GM12864 (cell line): Measurements from ENCODE around the gene ARHGAP8.

Experiments
- DNase-seq: peaks from one replicate; pipeline ENCODE4 v3.0.0-alpha.2; 2011; ENCODE audit warnings: low read depth
- H3K4me3 ChIP-seq: 2 replicates; pipeline ENCODE4 v1.5.1; 2011; ENCODE audit warnings: mild to moderate bottlenecking, low read depth, low read length, control low read depth
- TF ChIP-seq, protein P1 (sequence below): IDR thresholded peaks from 2 replicates; pipeline ENCODE4 v1.5.1; 2011; ENCODE audit warnings: low read depth, mild to moderate bottlenecking, moderate library complexity, low read length, control low read depth, inconsistent platforms; ENCODE audit errors: missing control alignments

Gene ARHGAP8

DNA sequence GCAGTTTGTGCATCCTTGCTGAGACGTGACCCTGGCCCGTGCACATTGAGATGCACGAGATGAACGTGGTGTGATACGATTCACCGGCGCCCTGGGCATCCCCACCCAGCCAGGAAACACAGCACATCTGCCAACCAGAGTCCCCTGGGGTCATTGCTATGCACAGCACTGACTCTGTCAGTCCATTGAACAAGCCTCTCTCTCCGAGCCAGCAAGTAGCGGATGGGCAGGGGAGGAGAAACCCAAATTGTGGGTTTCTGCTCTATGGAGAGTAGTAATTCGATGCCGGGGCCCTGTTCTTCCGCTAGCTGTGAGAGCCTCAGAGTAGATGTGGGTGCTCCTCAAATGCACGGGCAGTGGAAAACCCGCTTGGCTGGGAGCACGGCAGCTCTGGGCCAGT is 85.1 kb downstream of the ARHGAP8 start:
- TF ChIP-seq, protein P1, sequence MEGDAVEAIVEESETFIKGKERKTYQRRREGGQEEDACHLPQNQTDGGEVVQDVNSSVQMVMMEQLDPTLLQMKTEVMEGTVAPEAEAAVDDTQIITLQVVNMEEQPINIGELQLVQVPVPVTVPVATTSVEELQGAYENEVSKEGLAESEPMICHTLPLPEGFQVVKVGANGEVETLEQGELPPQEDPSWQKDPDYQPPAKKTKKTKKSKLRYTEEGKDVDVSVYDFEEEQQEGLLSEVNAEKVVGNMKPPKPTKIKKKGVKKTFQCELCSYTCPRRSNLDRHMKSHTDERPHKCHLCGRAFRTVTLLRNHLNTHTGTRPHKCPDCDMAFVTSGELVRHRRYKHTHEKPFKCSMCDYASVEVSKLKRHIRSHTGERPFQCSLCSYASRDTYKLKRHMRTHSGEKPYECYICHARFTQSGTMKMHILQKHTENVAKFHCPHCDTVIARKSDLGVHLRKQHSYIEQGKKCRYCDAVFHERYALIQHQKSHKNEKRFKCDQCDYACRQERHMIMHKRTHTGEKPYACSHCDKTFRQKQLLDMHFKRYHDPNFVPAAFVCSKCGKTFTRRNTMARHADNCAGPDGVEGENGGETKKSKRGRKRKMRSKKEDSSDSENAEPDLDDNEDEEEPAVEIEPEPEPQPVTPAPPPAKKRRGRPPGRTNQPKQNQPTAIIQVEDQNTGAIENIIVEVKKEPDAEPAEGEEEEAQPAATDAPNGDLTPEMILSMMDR = no peak
- DNase-seq = no peak
- no peak overlapping the region for H3K4me3 ChIP-seq

DNA sequence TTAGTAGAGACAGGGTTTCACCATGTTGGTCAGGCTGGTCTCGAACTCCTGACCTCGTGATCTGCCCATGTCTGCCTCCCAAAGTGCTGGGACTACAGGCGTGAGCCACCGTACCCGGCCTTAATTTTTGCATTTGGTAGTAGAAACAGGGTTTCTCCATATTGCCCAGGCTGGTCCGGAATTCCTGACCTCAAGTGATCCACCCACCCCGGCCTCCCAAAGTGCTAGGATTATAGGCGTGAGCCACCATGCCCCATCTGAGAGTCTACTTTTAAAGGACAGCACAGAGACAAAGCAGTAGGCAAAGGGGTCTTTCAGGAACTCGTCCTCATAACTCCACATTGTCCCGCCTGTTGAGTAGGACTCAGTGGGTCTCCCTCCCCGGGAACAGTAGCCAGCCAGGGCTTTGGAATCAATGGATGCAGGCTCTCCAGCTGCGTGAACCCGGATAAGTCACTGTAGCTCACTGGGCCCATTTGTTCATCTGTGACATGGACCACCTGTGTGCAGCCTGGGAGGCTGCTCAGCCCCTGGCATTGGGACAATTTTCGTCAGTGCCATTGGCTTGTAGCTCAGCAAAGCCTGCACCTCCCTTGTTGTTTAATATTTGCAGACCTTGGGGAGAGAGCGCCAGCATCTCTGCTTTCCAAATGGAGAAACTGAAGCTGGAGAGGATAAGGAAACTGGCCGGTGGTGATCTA is 86.1 kb downstream of the ARHGAP8 start:
- TF ChIP-seq, protein P1 = no peak
- DNase-seq = no peak
- H3K4me3 ChIP-seq = no peak overlapping the region

GRCh38 chr22:44839061-44839460 is 86.7 kb downstream of the ARHGAP8 start:
- H3K4me3 ChIP-seq = no peak overlapping the region
- DNase-seq = no peak
- TF ChIP-seq, protein P1 = no peak

DNA sequence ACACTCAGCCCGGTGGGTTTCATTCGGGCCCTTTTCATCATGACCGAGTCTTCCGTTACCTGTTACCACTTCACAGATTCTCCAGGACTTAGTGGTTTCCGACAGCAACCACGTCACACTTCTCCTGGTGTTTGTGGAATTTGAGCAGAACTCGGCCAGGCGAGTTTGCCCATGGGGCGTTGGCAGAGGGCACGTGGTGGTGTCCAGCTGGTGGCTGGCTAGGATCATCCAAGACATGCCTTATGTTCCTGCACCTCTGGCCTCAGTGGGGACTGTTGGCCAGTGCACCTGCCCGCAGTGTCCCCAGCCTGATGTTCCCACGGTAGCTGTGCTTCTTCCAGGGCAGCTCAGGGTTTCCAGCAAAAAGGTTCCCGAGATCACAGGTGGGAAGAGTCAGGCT is 87.3 kb downstream of the ARHGAP8 start:
- DNase-seq = no peak
- TF ChIP-seq, protein P1 = no peak
- H3K4me3 ChIP-seq = no peak overlapping the region

DNA sequence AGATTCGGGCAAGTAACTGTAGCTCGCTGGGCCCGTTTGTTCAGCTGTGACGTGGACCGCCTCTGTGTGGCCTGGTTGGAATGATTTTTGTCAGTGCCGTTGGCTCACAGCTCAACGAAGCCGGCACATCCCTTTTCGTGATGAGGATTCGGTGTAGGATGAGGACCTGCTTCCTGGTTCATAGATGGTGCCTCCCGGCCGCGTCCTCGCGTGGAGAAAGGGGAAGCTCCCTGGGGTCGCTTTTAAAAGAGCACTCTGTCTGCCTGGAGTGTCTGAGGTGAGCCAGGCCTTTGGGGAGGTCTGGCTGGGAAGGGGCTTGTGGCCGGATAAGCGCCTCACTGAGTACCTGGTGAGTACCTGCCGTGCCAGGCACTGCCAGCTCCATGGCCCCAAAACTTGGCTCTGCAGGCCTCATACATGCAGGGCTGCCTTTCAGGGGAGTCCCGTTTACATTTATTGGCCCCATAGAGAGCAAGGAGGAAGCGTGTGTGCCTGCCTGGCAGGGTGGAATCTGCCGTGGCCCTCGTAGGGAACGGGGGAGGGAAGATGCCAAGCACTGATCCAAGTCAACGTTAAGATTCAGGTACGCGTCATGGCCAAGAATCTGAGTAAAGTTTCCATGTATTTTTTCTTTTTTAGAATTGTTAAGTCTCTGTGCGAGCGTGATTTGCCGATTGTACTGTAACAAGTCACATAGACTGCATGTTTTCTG is 88.4 kb downstream of the ARHGAP8 start:
- TF ChIP-seq, protein P1 = no peak
- H3K4me3 ChIP-seq = no peak overlapping the region
- no peak for DNase-seq

GRCh38 chr22:44842417-44842816 is 90.0 kb downstream of the ARHGAP8 start:
- TF ChIP-seq, protein P1 = no peak
- DNase-seq = no peak
- no peak overlapping the region for H3K4me3 ChIP-seq
